GM20431 (cell line): ENCODE data around the gene FAM193A.
"Not testable (repeated sequence)": the region's sequence is repeated elsewhere in the genome, so short reads cannot be mapped to it uniquely, and the experiment has no call there.

Source experiments
- in situ Hi-C: fragments of 300-500 bp; cut with MseI, MboI; formaldehyde crosslinking; loops from one replicate; pipeline ENCODE4 v1.15.0; 2020; ENCODE audit warnings: low sequenced_read_pairs; ENCODE audit not compliant: unreplicated experiment

The FAM193A gene

DNA sequence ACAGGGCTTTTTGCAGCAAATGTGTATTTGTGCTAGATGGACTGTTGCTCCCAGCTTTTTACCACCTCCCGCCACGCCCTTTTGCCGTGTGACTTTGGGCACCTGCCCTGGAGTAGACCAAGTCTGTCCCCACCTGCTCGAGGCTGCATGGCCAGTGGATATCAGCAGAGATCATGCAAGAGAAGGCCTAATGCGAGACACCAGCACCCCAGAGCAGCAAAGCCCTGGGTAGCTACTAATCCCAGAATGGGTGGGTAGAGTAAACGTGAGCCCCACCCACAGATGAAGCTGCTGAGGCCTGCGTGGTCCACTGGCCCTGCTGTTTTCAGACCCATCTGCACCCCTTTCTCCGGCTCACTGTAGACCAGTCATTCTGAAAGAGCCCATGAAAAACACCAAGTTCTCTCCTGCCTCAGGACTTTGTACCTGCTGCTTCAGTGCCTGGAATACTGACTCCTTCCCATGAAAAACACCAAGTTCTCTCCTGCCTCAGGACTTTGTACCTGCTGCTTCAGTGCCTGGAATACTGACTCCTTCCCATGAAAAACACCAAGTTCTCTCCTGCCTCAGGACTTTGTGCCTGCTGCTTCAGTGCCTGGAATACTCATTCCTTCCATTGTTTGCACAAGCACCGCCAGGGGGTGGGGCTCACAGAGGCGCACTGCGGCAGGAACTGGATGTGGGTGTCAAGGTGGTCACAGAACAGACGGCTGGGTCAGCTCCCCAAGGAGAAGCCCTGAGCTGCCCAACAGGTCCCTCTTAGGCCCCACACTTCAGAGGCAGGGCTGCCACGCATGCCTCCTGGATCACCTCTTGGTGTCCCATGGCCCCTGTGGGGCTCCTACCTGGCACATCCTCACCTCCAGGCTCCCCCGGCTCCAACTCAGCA, 224.8 kb downstream of the FAM193A start:
- in situ Hi-C loops, result loop anchor here (25.0 kb wide), 1 partner anchor 176 kb away; no protein-coding TSS in a partner anchor

GRCh38 chr4:2762048-2762447, 225.6 kb downstream of the FAM193A start:
- in situ Hi-C loops, result loop anchor here (25.0 kb wide), 1 partner anchor 175 kb away; no protein-coding TSS in a partner anchor

DNA sequence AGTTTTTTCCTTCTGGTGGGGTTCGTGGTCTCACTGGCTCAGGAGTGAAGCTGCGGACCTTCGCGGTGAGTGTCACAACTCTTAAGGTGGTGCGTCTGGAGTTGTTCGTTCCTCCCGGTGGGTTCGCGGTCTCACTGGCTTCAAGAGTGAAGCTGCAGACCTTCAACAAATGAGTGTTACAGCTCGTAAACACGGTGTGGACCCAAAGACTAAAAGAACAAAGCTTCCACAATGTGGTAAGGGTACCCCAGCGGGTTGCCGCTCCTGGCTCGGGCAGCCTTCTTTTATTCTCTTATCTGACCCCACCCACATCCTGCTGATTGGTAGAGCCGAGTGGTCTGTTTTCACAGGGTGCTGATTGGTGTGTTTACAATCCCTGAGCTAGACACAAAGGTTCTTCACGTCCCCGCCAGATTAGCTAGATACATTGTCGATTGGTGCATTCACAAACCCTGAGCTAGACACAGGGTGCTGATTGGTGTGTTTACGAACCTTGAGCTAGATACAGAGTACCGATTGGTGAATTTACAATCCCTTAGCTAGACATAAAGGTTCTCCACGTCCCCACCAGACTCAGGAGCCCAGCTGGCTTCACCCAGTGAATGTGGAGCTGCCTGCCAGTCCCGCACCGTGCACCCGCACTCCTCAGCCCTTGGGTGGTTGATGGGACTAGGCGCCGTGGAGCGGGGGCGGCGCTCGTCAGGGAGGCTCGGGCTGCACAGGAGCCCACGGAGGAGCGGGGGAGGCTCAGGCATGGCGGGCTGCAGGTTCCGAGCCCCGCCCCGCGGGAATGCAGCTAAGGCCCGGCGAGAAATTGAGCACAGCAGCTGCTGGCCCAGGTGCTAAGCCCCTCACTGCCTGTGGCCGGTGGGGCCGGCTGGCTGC, 226.3 kb downstream of the FAM193A start:
- in situ Hi-C loops, result loop anchor here (25.0 kb wide), 1 partner anchor 175 kb away; no protein-coding TSS in a partner anchor

DNA sequence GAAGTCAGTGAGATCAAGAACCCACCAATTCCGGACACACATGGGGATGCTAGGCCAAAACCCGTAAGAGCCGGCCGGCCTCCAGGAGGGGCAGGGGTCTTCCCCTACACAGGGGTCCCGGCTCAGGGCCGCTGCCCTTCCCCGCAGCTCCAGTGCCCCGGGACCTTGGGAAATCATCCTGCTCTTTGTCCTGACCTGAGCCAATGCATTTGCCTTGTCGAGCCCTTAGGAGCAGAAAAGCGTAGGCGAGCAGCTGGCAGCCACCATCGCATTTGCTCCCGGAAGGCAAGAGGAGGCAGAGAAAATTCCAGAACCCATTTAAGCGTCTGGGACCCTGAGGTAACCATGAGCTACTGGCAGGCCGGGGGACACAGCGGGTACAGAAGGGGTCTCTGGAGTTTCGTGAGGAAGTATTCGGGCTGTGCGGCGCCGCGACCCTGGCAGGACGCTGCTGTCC, 227.1 kb downstream of the FAM193A start:
- in situ Hi-C loops, result loop anchor here (25.0 kb wide), 1 partner anchor 174 kb away; no protein-coding TSS in a partner anchor

DNA sequence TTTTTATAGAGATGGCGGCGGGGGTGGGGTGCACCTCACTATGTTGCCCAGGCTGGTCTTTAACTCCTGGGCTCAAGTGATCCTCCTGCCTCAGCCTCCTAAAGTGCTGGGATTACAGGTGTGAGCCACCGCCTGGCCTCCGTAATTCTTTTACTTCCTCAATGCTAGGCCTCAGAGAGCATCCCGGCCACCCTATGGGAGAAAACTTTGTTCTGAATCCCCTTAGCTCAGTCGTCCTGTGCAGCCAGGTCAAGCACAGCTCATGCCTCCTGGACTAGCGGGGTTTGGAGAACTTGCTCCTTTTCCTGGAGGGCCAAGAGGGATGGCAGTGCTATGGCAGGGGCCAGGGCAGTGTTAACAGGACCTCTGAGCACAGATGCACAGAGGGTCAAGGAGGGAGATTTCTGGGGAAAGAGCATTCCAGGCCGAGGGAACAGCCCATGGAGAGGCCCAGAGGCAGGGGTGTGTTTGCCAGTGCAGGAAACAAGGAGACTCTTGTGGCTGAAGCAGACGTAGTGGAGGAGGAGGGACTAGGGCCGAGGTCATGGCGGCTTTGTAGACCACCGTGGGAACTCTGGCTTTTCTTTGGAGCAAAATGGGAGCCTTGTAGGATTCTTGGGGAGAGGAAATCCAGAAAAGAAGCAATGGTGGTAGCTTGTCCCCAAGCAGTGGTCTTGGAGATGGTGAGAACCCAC, 229.5 kb downstream of the FAM193A start:
- in situ Hi-C loops, result loop anchor here (25.0 kb wide), 1 partner anchor 171 kb away; no protein-coding TSS in a partner anchor

GRCh38 chr4:2767046-2767704, 230.7 kb downstream of the FAM193A start:
- in situ Hi-C loops, result loop anchor here (25.0 kb wide), 1 partner anchor 170 kb away; no protein-coding TSS in a partner anchor

- in situ Hi-C loops, result loop anchor here (25.0 kb wide), 1 partner anchor 170 kb away; no protein-coding TSS in a partner anchor
These were observed 231.2 kb downstream of the FAM193A start for GRCh38 chr4:2767705-2768074.

- in situ Hi-C loops, result loop anchor here (25.0 kb wide), 1 partner anchor 169 kb away; no protein-coding TSS in a partner anchor
These were observed 231.7 kb downstream of the FAM193A start for GRCh38 chr4:2768124-2768523.

GRCh38 chr4:2768921-2769336, 232.5 kb downstream of the FAM193A start:
- in situ Hi-C loops, result loop anchor here (25.0 kb wide), 1 partner anchor 168 kb away; no protein-coding TSS in a partner anchor

- in situ Hi-C loops, result loop anchor here (25.0 kb wide), 1 partner anchor 166 kb away; no protein-coding TSS in a partner anchor
These were observed 234.8 kb downstream of the FAM193A start for GRCh38 chr4:2771264-2771663.

- in situ Hi-C loops, result not testable (repeated sequence)
These were observed 244.2 kb downstream of the FAM193A start for GRCh38 chr4:2780643-2781042.

DNA sequence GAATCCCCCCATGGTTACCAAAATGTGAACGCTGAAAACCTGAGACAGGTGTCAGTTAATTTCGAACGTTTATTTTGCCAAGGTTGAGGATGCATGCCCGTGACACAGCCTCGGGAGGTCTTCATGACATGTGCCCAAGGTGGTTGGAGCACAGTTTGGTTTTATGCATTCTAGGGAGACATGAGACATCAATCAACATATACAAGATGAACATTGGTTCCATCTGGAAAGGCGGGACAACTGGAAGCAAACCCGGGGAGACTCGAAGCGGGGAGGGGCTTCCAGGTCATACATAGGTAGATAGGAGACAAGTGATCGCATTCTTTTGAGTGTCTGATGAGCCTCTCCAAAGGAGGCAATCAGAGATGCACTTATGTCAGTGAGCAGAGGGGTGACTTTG, 245.5 kb downstream of the FAM193A start:
- in situ Hi-C loops, result no loop called here
